Caki2 (cell line): Measurements from ENCODE around the gene PCYOX1L. TPM values are rescaled to one million over a fixed set of nuclear protein-coding genes. Genes with fewer than 3 reads are reported as not detected.

Experiments
- DNase-seq: peaks from one replicate; pipeline ENCODE4 v3.0.0-alpha.2; 2015; ENCODE audit warnings: low read depth
- in situ Hi-C: cut with HindIII; loops from 2 replicates; pipeline ENCODE4 v1.10.0; 2016; ENCODE audit warnings: low sequenced_read_pairs, low pct_unique_long_range_greater_than_20kb, mixed read lengths
- total RNA-seq: library from RNA; depleted of rRNA; stranded (reverse); fragments of >200 nt; shearing (Covaris generic); gene quantifications from 2 replicates; pipeline ENCODE4 v1.2.3, GENCODE V29; 2014; ENCODE audit warnings: low replicate concordance

PCYOX1L gene
- total RNA-seq, 1 experiment from 2014 or later, result 7.3 TPM

GRCh38 chr5:149328177-149328576 is 29.7 kb upstream of the PCYOX1L start:
- in situ Hi-C loops, result no loop called here
- no peak for DNase-seq

GRCh38 chr5:149333711-149334443 is 24.0 kb upstream of the PCYOX1L start:
- in situ Hi-C loops, result no loop called here

GRCh38 chr5:149337736-149338135 is 20.1 kb upstream of the PCYOX1L start:
- in situ Hi-C loops, result no loop called here
- DNase-seq, result no peak

More at GRCh38 chr5:149333711-149334443, 24.0 kb upstream of the PCYOX1L start:
- DNase-seq, result no peak

- in situ Hi-C loops, result no loop called here
- no peak for DNase-seq
Measured at GRCh38 chr5:149338364-149338763, 19.5 kb upstream of the PCYOX1L start.

GRCh38 chr5:149340920-149341319 is 16.9 kb upstream of the PCYOX1L start:
- in situ Hi-C loops, result no loop called here
- DNase-seq, result no peak

- in situ Hi-C loops, result no loop called here
- DNase-seq, result no peak
Measured at GRCh38 chr5:149341876-149342275, 16.0 kb upstream of the PCYOX1L start.

- in situ Hi-C loops, result no loop called here
- DNase-seq, result no peak
Measured at GRCh38 chr5:149344151-149344550, 13.7 kb upstream of the PCYOX1L start.

- in situ Hi-C loops, result no loop called here
- DNase-seq, result peak; percentile 89
Measured at GRCh38 chr5:149345147-149345891, 12.5 kb upstream of the PCYOX1L start, which contains the start of gene GRPEL2. Gene GRPEL2, plus strand, starts transcription at chr5:149345499. Its CDS starts 41 bp downstream, at chr5:149345540.

- in situ Hi-C loops, result no loop called here
Measured at GRCh38 chr5:149345892-149346222, 12.0 kb upstream of the PCYOX1L start.

GRCh38 chr5:149348518-149348917 is 9.3 kb upstream of the PCYOX1L start:
- in situ Hi-C loops, result no loop called here
- DNase-seq, result no peak

More at GRCh38 chr5:149345892-149346222, 12.0 kb upstream of the PCYOX1L start:
- no peak for DNase-seq

GRCh38 chr5:149349382-149349781 is 8.5 kb upstream of the PCYOX1L start:
- DNase-seq, result no peak
- in situ Hi-C loops, result no loop called here

- DNase-seq, result no peak
- in situ Hi-C loops, result no loop called here
Measured at GRCh38 chr5:149352169-149352568, 5.7 kb upstream of the PCYOX1L start.

GRCh38 chr5:149353911-149354310 is 3.9 kb upstream of the PCYOX1L start:
- in situ Hi-C loops, result no loop called here
- no peak for DNase-seq

- no peak for DNase-seq
Measured at GRCh38 chr5:149355688-149356087, 2.2 kb upstream of the PCYOX1L start.

GRCh38 chr5:149356391-149356790 is 1.5 kb upstream of the PCYOX1L start:
- in situ Hi-C loops, result no loop called here
- no peak for DNase-seq

More at GRCh38 chr5:149355688-149356087, 2.2 kb upstream of the PCYOX1L start:
- in situ Hi-C loops, result no loop called here

GRCh38 chr5:149358294-149358651 is 427 bp downstream of the PCYOX1L start:
- in situ Hi-C loops, result no loop called here
- DNase-seq, result no peak

- no peak for DNase-seq
- in situ Hi-C loops, result no loop called here
Measured at GRCh38 chr5:149358868-149359495, 1.1 kb downstream of the PCYOX1L start.

- in situ Hi-C loops, result no loop called here
Measured at GRCh38 chr5:149360272-149360671, 2.4 kb downstream of the PCYOX1L start.

GRCh38 chr5:149362541-149362940 is 4.7 kb downstream of the PCYOX1L start:
- no peak for DNase-seq
- in situ Hi-C loops, result no loop called here

More at GRCh38 chr5:149360272-149360671, 2.4 kb downstream of the PCYOX1L start:
- no peak for DNase-seq
